HepG2 (cell line): ENCODE measurements around the gene EIF4G1. TPM values are rescaled to one million over a fixed set of nuclear protein-coding genes. Genes with fewer than 3 reads are reported as not detected.

ENCODE experiments used
- CHCHD3 ChIP-seq: sonication (generic); formaldehyde crosslinking; IDR thresholded peaks from 2 replicates; pipeline ENCODE4 v1.8.0; 2022; ENCODE audit warnings: mild to moderate bottlenecking, missing genetic modification reagents, moderate library complexity
- DMAP1 ChIP-seq: IDR thresholded peaks from 2 replicates; pipeline ENCODE4 v1.6.1; 2016
- DNMT1 ChIP-seq: sonication (generic); formaldehyde crosslinking; IDR thresholded peaks from 2 replicates; pipeline ENCODE4 v1.5.1; 2020; ENCODE audit warnings: mild to moderate bottlenecking, missing genetic modification reagents
- GTF3A ChIP-seq: sonication (generic); formaldehyde crosslinking; conservative IDR thresholded peaks from 2 replicates; pipeline ENCODE4 v1.4.0; 2020; ENCODE audit warnings: mild to moderate bottlenecking, missing genetic modification reagents
- HDAC6 ChIP-seq: fragments of 200-600 bp; sonication (generic); IDR thresholded peaks from 2 replicates; pipeline ENCODE4 v1.7.0; 2017; ENCODE audit warnings: mild to moderate bottlenecking, antibody characterized with exemption, low read length, low read depth
- HMG20B ChIP-seq: conservative IDR thresholded peaks from 2 replicates; pipeline ENCODE4 v1.6.1; 2016; ENCODE audit warnings: missing genetic modification reagents, missing compliant biosample characterization
- MTERF4 ChIP-seq: sonication (generic); formaldehyde crosslinking; IDR thresholded peaks from 2 replicates; pipeline ENCODE4 v1.8.0; 2023; ENCODE audit warnings: mild to moderate bottlenecking, missing genetic modification reagents
- NR1H2 ChIP-seq: sonication (generic); formaldehyde crosslinking; IDR thresholded peaks from 2 replicates; pipeline ENCODE4 v1.8.1; 2022; ENCODE audit warnings: low read depth, missing genetic modification reagents, borderline replicate concordance
- SKIL ChIP-seq: sonication (generic); formaldehyde crosslinking; IDR thresholded peaks from 2 replicates; pipeline ENCODE4 v1.8.0; 2022; ENCODE audit warnings: missing genetic modification reagents, mild to moderate bottlenecking, moderate library complexity, borderline replicate concordance
- SMARCE1 ChIP-seq: fragments of 450-650 bp; IDR thresholded peaks from 2 replicates; pipeline ENCODE4 v1.6.1; 2017; ENCODE audit warnings: borderline replicate concordance
- SNAPC2 ChIP-seq: sonication (generic); formaldehyde crosslinking; IDR thresholded peaks from 2 replicates; pipeline ENCODE4 v1.8.1; 2022; ENCODE audit warnings: mild to moderate bottlenecking, missing genetic modification reagents
- ZBTB46 ChIP-seq: sonication (generic); formaldehyde crosslinking; IDR thresholded peaks from 2 replicates; pipeline ENCODE4 v1.4.0; 2020; ENCODE audit warnings: mild to moderate bottlenecking, missing genetic modification reagents, borderline replicate concordance
- ZNF326 ChIP-seq: sonication (generic); formaldehyde crosslinking; IDR thresholded peaks from 2 replicates; pipeline ENCODE4 v1.4.0; 2020; ENCODE audit warnings: missing genetic modification reagents, borderline replicate concordance
- ZNF430 ChIP-seq: sonication (generic); formaldehyde crosslinking; IDR thresholded peaks from 2 replicates; pipeline ENCODE4 v1.9.0; 2021; ENCODE audit warnings: mild to moderate bottlenecking, missing genetic modification reagents
- ZNF552 ChIP-seq: sonication (generic); formaldehyde crosslinking; IDR thresholded peaks from 2 replicates; pipeline ENCODE4 v1.9.0; 2022; ENCODE audit warnings: missing genetic modification reagents, mild to moderate bottlenecking, borderline replicate concordance
- ZNF563 ChIP-seq: sonication (generic); formaldehyde crosslinking; IDR thresholded peaks from 2 replicates; pipeline ENCODE4 v1.8.0; 2022; ENCODE audit warnings: mild to moderate bottlenecking, moderate library complexity, missing genetic modification reagents
- ZNF724P ChIP-seq: sonication (generic); formaldehyde crosslinking; IDR thresholded peaks from 2 replicates; pipeline ENCODE4 v1.8.0; 2022; ENCODE audit warnings: missing genetic modification reagents, borderline replicate concordance
- polyA plus RNA-seq, 8 experiments: library from polyadenylated mRNA; depleted of rRNA in 3 of 8; stranded (reverse) in 7 of 8; unstranded in 1 of 8; fragments of >200 nt; fragmentation: Illumina TruSeq in 4 of 8; extraction: Trizol in 4 of 8; gene quantifications; 2 replicates each; pipeline versions ENCODE4 v1.2.1 to v1.2.3, GENCODE V29; 2011 to 2016; ENCODE audit warnings: low read depth in 4 of 8, missing spikeins in 1 of 8, mixed read lengths in 1 of 8; ENCODE audit not compliant: insufficient read depth in 1 of 8
- total RNA-seq, 5 experiments: library from RNA; depleted of rRNA; stranded (reverse); fragments of >200 nt; fragmentation: Illumina TruSeq; extraction: Trizol; gene quantifications; 2 replicates each; pipeline ENCODE4 v1.2.3, GENCODE V29; 2016; ENCODE audit warnings: low read depth in 1 of 5
- TF ChIP-seq, protein P1 (sequence below): sonication (generic); formaldehyde crosslinking; IDR thresholded peaks from 2 replicates; pipeline ENCODE4 v1.4.0; 2020; ENCODE audit warnings: missing genetic modification reagents
- TF ChIP-seq, protein P2 (sequence below): IDR thresholded peaks from 2 replicates; pipeline ENCODE4 v1.6.1; 2012; ENCODE audit warnings: inconsistent platforms
- TF ChIP-seq, protein P3 (sequence below): sonication (generic); formaldehyde crosslinking; IDR thresholded peaks from 2 replicates; pipeline ENCODE4 v1.4.0; 2020; ENCODE audit warnings: missing genetic modification reagents, borderline replicate concordance
- TF ChIP-seq, protein P4 (sequence below): IDR thresholded peaks from 2 replicates; pipeline ENCODE4 v1.6.1; 2016; ENCODE audit warnings: control low read depth

EIF4G1 gene
- total and polyA plus RNA-seq, 2 of the 13 experiments (the other 11 are each of a cell fraction or from before 2014, with no cell fraction given), result 208 to 213 TPM

DNA sequence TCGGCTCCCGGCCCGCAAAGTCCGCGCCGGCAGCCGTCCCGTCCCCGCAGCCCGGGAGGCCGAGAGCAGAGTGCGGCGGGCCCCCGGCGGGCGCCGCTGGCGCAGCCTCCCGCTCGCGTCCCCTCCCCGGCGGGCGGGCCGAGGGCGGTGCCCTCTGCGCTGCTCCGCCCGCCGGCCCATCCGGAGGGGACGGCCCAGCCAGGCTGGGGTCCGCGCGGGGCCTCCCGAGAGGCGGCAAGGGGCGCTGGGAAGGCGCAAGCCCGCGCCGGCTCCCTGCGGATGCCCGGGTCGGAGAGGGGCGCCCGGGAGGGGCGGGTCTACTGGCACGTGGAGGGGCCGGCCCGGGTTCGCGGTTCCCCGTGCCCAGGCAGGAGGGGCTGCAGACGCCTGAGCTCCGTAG lies 47.1 kb downstream of the EIF4G1 start, which contains the start of the genes CLCN2 and POLR2H (continued):
- TF ChIP-seq CHCHD3 (CRISPR knock-in tag) (no peak), SMARCE1 (no peak), SKIL (no peak), GTF3A (CRISPR knock-in tag) (no peak), DNMT1 (CRISPR knock-in tag) (no peak), DMAP1 (CRISPR knock-in tag) (no peak), ZNF326 (no peak), ZNF724P (CRISPR knock-in tag) (no peak), ZBTB46 (no peak), SNAPC2 (CRISPR knock-in tag) (no peak), ZNF552 (CRISPR knock-in tag) (no peak), HDAC6 (no peak), ZNF430 (CRISPR knock-in tag) (0 out of 2 replicates have a peak, but pooled peaks have one; percentile 27), NR1H2 (CRISPR knock-in tag) (no peak), ZNF563 (0 out of 2 replicates have a peak, but pooled peaks have one; percentile 59), MTERF4 (no peak; the same call in 1 of the 2 replicates), HMG20B (CRISPR knock-in tag) (no peak)
- TF ChIP-seq, protein P1, sequence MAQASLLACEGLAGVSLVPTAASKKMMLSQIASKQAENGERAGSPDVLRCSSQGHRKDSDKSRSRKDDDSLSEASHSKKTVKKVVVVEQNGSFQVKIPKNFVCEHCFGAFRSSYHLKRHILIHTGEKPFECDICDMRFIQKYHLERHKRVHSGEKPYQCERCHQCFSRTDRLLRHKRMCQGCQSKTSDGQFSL (CRISPR knock-in tag), result no peak
- TF ChIP-seq, protein P2, sequence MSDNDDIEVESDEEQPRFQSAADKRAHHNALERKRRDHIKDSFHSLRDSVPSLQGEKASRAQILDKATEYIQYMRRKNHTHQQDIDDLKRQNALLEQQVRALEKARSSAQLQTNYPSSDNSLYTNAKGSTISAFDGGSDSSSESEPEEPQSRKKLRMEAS, result peak; percentile 54; the same call in 1 of the 2 replicates
- TF ChIP-seq, protein P3, sequence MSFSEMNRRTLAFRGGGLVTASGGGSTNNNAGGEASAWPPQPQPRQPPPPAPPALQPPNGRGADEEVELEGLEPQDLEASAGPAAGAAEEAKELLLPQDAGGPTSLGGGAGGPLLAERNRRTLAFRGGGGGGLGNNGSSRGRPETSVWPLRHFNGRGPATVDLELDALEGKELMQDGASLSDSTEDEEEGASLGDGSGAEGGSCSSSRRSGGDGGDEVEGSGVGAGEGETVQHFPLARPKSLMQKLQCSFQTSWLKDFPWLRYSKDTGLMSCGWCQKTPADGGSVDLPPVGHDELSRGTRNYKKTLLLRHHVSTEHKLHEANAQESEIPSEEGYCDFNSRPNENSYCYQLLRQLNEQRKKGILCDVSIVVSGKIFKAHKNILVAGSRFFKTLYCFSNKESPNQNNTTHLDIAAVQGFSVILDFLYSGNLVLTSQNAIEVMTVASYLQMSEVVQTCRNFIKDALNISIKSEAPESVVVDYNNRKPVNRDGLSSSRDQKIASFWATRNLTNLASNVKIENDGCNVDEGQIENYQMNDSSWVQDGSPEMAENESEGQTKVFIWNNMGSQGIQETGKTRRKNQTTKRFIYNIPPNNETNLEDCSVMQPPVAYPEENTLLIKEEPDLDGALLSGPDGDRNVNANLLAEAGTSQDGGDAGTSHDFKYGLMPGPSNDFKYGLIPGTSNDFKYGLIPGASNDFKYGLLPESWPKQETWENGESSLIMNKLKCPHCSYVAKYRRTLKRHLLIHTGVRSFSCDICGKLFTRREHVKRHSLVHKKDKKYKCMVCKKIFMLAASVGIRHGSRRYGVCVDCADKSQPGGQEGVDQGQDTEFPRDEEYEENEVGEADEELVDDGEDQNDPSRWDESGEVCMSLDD, result 0 out of 2 replicates have a peak, but pooled peaks have one; percentile 30
- TF ChIP-seq, protein P4, sequence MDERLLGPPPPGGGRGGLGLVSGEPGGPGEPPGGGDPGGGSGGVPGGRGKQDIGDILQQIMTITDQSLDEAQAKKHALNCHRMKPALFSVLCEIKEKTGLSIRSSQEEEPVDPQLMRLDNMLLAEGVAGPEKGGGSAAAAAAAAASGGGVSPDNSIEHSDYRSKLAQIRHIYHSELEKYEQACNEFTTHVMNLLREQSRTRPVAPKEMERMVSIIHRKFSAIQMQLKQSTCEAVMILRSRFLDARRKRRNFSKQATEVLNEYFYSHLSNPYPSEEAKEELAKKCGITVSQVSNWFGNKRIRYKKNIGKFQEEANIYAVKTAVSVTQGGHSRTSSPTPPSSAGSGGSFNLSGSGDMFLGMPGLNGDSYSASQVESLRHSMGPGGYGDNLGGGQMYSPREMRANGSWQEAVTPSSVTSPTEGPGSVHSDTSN (CRISPR knock-in tag), result no peak
